Mesodermal cell (in vitro differentiated cells): ENCODE results near the gene TAF7L. TPM values are rescaled to one million over a fixed set of nuclear protein-coding genes. Genes with fewer than 3 reads are reported as not detected.
"Not testable (repeated sequence)": the region's sequence is repeated elsewhere in the genome, so short reads cannot be mapped to it uniquely, and the experiment has no call there.

Experiments
- H3K27ac ChIP-seq: 2 replicates; pipeline ENCODE4 v1.7.0; 2013; ENCODE audit warnings: mild to moderate bottlenecking, low read depth, low read length, moderate library complexity; ENCODE audit not compliant: severe bottlenecking
- H3K36me3 ChIP-seq: 2 replicates; pipeline ENCODE4 v1.7.1; 2013; ENCODE audit warnings: mild to moderate bottlenecking, low read length, moderate library complexity; ENCODE audit not compliant: control insufficient read depth, insufficient read depth
- H3K4me1 ChIP-seq: one replicate; pipeline ENCODE4 v1.7.1; 2013; ENCODE audit warnings: mild to moderate bottlenecking, low read length; ENCODE audit not compliant: insufficient read depth, control insufficient read depth, poor library complexity, severe bottlenecking
- H3K4me3 ChIP-seq: 2 replicates; pipeline ENCODE4 v1.7.0; 2013; ENCODE audit warnings: low read length, control low read depth, mild to moderate bottlenecking; ENCODE audit not compliant: insufficient read depth, poor library complexity, severe bottlenecking; ENCODE audit errors: extremely low read depth
- H3K9me3 ChIP-seq: 2 replicates; pipeline ENCODE4 v1.7.1; 2013; ENCODE audit warnings: mild to moderate bottlenecking, low read length, moderate library complexity; ENCODE audit not compliant: control insufficient read depth
- WGBS, 2 experiments: methylation state at CpG; one replicate each; pipeline ENCODE4 v1.1.5; 2013; ENCODE audit warnings: missing lambda C conversion rate in 2 of 2; ENCODE audit not compliant: insufficient coverage in 2 of 2; 5-methylcytosine and 5-hydroxymethylcytosine counted together
- polyA plus RNA-seq, 2 experiments: library from polyadenylated mRNA; stranded (reverse); fragments of 50-300 nt; gene quantifications; one replicate each; pipeline ENCODE4 v1.2.3, GENCODE V29; 2013

The TAF7L gene, protein sequence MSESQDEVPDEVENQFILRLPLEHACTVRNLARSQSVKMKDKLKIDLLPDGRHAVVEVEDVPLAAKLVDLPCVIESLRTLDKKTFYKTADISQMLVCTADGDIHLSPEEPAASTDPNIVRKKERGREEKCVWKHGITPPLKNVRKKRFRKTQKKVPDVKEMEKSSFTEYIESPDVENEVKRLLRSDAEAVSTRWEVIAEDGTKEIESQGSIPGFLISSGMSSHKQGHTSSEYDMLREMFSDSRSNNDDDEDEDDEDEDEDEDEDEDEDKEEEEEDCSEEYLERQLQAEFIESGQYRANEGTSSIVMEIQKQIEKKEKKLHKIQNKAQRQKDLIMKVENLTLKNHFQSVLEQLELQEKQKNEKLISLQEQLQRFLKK
- polyA plus RNA-seq (2013, experiment 1 of 2) = 0.74 TPM
- 0.91 TPM for polyA plus RNA-seq (2013, experiment 2 of 2)

DNA sequence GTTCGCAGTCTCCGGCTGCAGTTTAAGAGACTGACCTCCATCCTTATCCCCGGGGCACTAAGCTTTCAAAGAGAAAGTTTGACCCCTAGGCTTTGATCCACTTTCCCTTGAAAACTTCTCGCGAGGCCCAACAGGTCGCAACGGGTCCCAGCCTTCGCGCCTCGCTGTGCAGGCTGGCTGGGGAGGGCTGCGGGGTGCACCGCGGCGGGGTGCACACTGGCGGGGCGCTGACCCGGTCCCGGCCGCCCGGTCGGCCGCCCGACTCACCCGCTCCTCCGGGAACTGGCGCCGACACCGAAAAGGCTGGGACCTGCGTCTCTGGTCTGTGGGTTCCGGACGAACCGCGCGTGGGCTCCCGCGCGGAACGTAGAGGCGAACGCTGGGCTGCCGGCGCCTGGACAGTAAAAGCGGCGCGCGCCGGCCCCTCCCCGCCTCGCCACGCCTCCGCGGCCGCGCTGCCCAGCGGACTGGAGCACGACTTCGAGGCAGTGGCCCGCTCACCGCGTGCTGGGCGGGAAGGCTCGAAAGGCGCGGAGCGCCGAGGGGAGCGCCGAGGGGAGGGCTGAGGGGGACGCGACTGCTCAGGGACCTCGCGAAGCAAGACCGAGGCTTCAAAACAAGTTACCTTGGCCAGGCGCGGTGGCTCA, at the start of gene TAF7L:
TSS of gene TAF7L (minus strand) at position 378 of the 647 bp plus-strand sequence. CDS start 3,791 bp downstream, outside the sequence.
- H3K9me3 ChIP-seq = no peaks in the 10 kb centered on the region
- peak within 1 kb of the TSS; percentile 2 for H3K4me3 ChIP-seq
- 54 to 79% methylated on average over 42 to 50 of the region's 75 CpGs for WGBS, 2 experiments
- no peaks in the 10 kb centered on the region for H3K4me1 ChIP-seq
- H3K36me3 ChIP-seq = no peaks in the 10 kb centered on the region
- H3K27ac ChIP-seq = no peak within 1 kb of the TSS

DNA sequence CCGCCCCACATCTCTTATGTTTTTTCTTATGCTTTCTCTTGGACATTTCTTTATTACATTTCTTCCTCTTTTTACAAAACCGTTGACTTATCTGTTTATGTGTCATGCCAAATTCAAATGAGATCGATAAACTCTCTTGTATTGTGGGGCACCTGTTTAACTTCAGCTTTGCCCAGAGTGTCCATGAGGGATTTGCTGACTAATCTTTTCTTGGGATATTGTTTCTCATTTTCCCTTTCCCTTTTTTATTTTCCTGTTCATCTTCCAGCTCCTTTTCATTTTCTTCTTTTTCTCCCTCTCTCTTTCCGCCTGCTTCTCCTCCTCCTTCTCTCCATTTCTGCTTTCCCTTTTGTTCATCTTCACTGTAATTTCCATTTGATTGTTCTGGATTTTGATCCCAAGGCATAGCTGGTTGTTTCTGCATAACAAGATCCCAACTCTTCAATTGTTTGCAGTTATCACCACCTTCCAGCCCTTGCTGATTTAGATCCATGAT, 46.7 kb upstream of the TAF7L start:
- H3K27ac ChIP-seq = no peak overlapping the region
- WGBS, 2 experiments = 88 to 90% methylated on average over 2 to 3 of the region's 4 CpGs

DNA sequence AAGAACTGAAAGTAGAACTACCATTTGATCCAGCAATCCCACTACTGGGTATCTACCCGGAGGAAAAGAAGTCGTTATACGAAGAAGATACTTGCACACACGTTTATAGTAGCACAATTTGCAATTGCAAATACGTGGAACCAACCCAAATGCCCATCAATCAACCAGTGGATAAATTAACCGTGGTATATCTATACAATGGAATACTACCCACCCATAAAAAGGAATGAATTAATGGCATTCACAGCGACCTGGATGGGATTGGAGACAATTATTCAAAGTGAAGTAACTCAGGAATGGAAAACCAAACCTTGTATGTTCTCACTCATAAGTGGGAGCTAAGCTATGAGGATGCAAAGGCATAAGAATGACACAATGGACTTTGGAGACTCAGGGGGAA, 43.2 kb upstream of the TAF7L start:
- H3K4me1 ChIP-seq, H3K27ac ChIP-seq, H3K36me3 ChIP-seq, H3K4me3 ChIP-seq, H3K9me3 ChIP-seq: not testable (repeated sequence)
- 100% methylated on average over 1 of the region's 7 CpGs; no CpG with 5 or more reads in 1 of the 2 experiments for WGBS, 2 experiments

More for the DNA sequence above, 46.7 kb upstream of the TAF7L start:
- Histone ChIP-seq H3K4me1 (no peaks in the 10 kb centered on the region), H3K4me3 (no peak overlapping the region), H3K36me3 (no peaks in the 10 kb centered on the region), H3K9me3 (no peaks in the 10 kb centered on the region)

DNA sequence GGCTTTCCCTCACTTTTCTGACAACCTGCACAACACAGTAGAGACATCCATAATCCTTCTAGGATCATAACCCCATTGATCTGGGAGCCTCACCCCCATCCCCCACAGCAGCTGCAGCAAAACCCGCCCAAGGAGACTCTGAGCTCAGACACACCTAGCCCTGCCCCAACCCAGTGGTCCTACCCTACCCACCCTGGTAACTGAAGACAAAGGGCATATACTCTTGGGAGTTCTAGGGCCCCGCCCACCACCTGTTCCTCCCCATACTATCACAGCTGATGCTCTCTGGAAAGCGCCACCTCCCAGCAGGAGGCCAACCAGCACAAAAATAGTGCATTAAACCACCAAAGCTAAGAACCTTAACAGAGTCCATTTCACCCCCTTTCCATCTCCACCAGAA, 35.5 kb upstream of the TAF7L start:
- not testable (repeated sequence) for H3K4me1 ChIP-seq, H3K36me3 ChIP-seq, H3K9me3 ChIP-seq, H3K4me3 ChIP-seq, H3K27ac ChIP-seq
- 83% methylated on average over 2 of the region's 3 CpGs; no CpG with 5 or more reads in 1 of the 2 experiments for WGBS, 2 experiments

DNA sequence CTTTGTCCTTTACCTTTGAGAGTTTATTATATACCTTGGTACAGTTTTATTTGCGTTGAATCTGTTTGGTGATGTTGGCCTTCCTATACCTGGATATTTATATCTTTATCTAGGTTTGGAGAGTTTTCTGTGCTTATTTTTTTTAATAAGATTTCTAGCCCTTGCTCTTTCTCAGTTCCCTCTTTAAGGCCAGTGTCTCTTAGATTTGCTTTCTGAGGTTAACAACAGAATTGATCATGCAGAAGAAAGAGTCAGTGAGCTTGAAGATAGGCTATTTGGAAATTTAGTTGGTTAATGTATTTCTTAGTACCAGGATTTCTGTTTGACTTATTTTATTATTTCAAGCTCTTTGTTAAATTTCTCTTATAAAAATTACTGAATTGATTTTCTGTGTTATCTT, 12.7 kb upstream of the TAF7L start:
- H3K36me3 ChIP-seq = no peaks in the 10 kb centered on the region
- no peak overlapping the region for H3K4me3 ChIP-seq
- no peaks in the 10 kb centered on the region for H3K9me3 ChIP-seq
- H3K27ac ChIP-seq = no peak overlapping the region
- WGBS, 2 experiments = no CpG with 5 or more reads among the region's 1 CpG
- H3K4me1 ChIP-seq = no peaks in the 10 kb centered on the region

DNA sequence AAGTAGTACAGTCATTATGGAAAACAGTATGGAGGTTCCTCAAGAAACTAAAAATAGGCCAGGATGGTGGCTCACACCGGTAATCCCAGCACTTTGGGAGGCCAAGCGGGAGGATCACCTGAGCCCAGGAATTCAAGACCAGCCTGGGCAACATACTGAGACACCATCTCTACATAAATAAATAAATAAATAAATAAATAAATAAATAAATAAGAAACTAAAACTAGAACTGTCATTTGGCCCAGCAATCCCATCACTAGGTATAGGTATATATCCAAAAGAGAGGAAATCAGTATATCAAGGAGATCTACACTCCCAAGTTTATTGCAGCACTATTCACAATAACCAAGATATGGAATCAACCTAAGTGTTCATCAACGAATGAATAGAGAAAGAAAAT, 4.5 kb upstream of the TAF7L start:
- no CpG with 5 or more reads among the region's 3 CpGs for WGBS, 2 experiments
- H3K27ac ChIP-seq, H3K36me3 ChIP-seq, H3K9me3 ChIP-seq, H3K4me3 ChIP-seq, H3K4me1 ChIP-seq: not testable (repeated sequence)

DNA sequence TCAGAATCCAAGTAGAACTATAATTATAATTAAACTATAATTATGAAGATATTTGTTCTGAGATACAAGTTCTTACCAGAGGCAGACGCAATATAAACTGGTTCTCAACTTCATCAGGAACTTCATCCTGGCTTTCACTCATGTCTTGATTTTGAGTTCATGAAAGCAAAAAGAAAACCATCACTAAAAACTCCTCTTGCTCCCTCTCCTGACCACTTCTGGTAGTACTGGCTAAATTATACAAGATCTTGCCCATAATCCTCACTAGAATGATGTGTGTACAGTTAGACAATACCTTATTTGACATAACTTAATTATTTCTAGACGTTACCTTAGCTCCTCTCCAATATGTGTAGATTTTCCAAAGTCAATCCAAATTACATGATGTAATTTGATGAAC, 3.7 kb downstream of the TAF7L start:
- WGBS, 2 experiments = no CpG with 5 or more reads among the region's 2 CpGs
- Histone ChIP-seq H3K36me3 (no peaks in the 10 kb centered on the region), H3K4me1 (no peaks in the 10 kb centered on the region), H3K9me3 (no peaks in the 10 kb centered on the region), H3K27ac (no peak overlapping the region), H3K4me3 (no peak overlapping the region)

DNA sequence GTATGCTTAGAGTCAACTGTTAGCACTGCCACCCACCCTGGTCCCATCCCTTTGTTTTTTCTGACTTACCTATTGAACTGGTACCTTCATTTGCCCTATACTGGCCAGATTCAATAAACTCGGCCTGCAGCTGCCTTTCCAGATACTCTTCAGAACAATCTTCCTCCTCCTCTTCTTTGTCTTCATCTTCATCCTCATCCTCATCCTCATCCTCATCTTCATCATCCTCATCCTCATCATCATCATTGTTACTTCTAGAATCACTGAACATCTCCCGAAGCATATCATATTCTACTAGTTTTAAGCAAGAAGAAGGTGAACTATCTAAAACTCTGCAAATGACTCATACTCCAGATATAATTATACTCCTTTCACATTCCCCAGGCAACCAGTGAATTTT, 14.9 kb downstream of the TAF7L start:
- no peak overlapping the region for H3K27ac ChIP-seq
- H3K9me3 ChIP-seq = no peaks in the 10 kb centered on the region
- no peak overlapping the region for H3K4me3 ChIP-seq
- no peaks in the 10 kb centered on the region for H3K4me1 ChIP-seq
- H3K36me3 ChIP-seq = no peaks in the 10 kb centered on the region
- 50% methylated on average over 1 of the region's 2 CpGs; no CpG with 5 or more reads in 1 of the 2 experiments for WGBS, 2 experiments

DNA sequence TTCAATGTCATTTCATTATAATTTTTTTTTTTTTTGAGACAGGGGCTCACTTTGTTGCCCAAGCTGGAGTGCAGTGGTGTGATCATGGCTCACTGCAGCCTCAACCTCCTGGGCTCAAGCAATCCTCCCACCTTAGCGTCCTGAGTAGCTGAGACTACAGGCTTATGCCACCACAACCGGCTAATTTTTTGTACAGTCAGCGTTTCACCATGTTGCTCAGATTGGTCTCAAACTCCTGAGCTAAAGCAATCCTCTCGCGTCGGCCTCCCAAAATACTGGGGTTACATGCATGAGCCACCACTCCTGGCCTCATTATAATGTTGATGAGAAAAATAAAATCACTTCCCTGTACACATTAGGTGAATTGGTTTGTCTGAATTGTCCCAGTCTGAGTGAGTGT, 16.9 kb downstream of the TAF7L start:
- H3K36me3 ChIP-seq = no peaks in the 10 kb centered on the region
- no peak overlapping the region for H3K27ac ChIP-seq
- H3K9me3 ChIP-seq = no peaks in the 10 kb centered on the region
- WGBS, 2 experiments = 80 to 100% methylated on average over 2 of the region's 6 CpGs
- no peaks in the 10 kb centered on the region for H3K4me1 ChIP-seq
- no peak overlapping the region for H3K4me3 ChIP-seq

DNA sequence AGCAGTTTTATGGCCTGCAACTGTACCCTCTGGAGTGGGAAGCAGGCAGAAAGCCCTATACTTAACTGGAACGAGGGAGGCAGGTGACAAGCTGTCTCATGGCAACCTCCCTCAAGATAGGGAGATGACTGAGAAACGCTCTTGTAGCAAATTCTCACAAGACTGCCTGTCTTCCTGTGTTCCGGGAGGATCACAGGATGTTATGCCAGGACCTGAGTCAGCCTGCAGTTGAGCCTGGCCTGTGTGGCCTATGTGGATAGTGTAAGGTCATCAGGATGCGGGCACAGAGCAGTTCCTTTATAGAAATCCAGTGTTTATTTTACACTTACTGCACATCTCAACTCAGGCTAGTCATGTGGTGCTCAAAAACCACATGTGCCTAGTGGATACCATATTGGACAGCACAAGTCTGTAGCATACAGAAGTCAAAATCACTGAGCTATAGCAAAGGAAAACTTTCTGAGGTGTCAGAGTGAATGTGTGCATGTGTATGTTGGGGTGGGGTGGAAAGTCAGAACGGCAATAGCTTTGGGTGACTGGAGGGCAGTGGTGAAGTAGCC, 25.2 kb downstream of the TAF7L start:
- H3K9me3 ChIP-seq = no peaks in the 10 kb centered on the region
- H3K4me3 ChIP-seq = no peak overlapping the region
- WGBS, 2 experiments = 85% methylated on average over 2 of the region's 5 CpGs; no CpG with 5 or more reads in 1 of the 2 experiments
- H3K27ac ChIP-seq = no peak overlapping the region
- no peaks in the 10 kb centered on the region for H3K36me3 ChIP-seq
- H3K4me1 ChIP-seq = peaks cover 3% of the 10 kb centered on the region
